ENCODE measurements around the gene MYBPH.

GRCh38 chr1:203165101-203165799, 10.4 kb downstream of the MYBPH start:
- TF ChIP-seq EZH2 (IDR thresholded peaks at IDR 0.05; ENCODE audit: borderline replicate concordance, insufficient read depth, low read length, poor library complexity, severe bottlenecking) (no peak), POLR2AphosphoS5 (IDR thresholded peaks at IDR 0.05) (no peak)

Data from neural cell (in vitro differentiated cells).